Measurements from ENCODE around the gene PRPF4.

DNA sequence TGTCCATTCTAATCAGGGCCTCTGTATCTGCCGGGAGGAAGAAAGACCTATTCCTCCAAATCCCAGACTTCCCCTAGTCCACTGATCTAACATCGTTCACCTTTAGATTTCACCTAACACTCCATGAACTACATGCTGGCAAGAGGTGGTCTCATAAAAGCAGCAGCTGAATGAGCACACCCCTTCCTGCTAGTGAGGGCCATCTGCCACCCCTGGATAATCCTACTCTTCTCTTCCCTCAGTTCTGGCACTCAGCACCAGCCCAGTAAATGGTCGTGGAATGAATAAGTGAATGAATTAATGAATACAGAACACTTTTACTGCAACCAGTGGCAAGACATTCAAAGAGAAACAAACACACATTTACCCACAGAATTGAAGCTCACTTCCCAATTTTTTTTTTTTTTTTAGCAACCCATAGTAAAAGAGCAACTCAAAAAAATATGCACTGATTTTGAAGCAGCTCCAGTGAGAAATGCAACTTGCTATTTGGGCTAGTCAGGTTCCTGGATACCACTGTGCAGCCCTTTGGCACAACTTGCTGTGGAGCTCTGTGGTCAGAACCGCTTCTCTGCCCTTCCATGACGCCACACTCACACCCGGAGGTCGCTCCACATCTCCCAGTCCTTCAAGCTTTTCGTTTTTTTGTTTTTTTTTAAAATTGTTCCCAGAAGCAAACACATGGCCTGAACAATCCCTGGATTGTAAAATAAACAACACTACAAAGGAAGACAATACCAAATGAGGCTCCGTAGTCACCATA lies 21.5 kb downstream of the PRPF4 start:
- TF ChIP-seq, protein P1, sequence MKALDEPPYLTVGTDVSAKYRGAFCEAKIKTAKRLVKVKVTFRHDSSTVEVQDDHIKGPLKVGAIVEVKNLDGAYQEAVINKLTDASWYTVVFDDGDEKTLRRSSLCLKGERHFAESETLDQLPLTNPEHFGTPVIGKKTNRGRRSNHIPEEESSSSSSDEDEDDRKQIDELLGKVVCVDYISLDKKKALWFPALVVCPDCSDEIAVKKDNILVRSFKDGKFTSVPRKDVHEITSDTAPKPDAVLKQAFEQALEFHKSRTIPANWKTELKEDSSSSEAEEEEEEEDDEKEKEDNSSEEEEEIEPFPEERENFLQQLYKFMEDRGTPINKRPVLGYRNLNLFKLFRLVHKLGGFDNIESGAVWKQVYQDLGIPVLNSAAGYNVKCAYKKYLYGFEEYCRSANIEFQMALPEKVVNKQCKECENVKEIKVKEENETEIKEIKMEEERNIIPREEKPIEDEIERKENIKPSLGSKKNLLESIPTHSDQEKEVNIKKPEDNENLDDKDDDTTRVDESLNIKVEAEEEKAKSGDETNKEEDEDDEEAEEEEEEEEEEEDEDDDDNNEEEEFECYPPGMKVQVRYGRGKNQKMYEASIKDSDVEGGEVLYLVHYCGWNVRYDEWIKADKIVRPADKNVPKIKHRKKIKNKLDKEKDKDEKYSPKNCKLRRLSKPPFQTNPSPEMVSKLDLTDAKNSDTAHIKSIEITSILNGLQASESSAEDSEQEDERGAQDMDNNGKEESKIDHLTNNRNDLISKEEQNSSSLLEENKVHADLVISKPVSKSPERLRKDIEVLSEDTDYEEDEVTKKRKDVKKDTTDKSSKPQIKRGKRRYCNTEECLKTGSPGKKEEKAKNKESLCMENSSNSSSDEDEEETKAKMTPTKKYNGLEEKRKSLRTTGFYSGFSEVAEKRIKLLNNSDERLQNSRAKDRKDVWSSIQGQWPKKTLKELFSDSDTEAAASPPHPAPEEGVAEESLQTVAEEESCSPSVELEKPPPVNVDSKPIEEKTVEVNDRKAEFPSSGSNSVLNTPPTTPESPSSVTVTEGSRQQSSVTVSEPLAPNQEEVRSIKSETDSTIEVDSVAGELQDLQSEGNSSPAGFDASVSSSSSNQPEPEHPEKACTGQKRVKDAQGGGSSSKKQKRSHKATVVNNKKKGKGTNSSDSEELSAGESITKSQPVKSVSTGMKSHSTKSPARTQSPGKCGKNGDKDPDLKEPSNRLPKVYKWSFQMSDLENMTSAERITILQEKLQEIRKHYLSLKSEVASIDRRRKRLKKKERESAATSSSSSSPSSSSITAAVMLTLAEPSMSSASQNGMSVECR (CRISPR knock-in tag; IDR thresholded peaks at IDR 0.05; ENCODE audit: borderline replicate concordance): no peak
- TF ChIP-seq, protein P2, sequence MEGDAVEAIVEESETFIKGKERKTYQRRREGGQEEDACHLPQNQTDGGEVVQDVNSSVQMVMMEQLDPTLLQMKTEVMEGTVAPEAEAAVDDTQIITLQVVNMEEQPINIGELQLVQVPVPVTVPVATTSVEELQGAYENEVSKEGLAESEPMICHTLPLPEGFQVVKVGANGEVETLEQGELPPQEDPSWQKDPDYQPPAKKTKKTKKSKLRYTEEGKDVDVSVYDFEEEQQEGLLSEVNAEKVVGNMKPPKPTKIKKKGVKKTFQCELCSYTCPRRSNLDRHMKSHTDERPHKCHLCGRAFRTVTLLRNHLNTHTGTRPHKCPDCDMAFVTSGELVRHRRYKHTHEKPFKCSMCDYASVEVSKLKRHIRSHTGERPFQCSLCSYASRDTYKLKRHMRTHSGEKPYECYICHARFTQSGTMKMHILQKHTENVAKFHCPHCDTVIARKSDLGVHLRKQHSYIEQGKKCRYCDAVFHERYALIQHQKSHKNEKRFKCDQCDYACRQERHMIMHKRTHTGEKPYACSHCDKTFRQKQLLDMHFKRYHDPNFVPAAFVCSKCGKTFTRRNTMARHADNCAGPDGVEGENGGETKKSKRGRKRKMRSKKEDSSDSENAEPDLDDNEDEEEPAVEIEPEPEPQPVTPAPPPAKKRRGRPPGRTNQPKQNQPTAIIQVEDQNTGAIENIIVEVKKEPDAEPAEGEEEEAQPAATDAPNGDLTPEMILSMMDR (IDR thresholded peaks at IDR 0.05): no peak
- TF ChIP-seq ZNF317 (CRISPR knock-in tag; IDR thresholded peaks at IDR 0.05; ENCODE audit: borderline replicate concordance, low read depth): no peak
- TF ChIP-seq PRRX2 (CRISPR knock-in tag; IDR thresholded peaks at IDR 0.05): no peak
- TF ChIP-seq, protein P3, sequence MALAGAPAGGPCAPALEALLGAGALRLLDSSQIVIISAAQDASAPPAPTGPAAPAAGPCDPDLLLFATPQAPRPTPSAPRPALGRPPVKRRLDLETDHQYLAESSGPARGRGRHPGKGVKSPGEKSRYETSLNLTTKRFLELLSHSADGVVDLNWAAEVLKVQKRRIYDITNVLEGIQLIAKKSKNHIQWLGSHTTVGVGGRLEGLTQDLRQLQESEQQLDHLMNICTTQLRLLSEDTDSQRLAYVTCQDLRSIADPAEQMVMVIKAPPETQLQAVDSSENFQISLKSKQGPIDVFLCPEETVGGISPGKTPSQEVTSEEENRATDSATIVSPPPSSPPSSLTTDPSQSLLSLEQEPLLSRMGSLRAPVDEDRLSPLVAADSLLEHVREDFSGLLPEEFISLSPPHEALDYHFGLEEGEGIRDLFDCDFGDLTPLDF (CRISPR knock-in tag; IDR thresholded peaks at IDR 0.05): no peak
- TF ChIP-seq JUN (CRISPR knock-in tag; IDR thresholded peaks at IDR 0.05): no peak
- no peak for TF ChIP-seq TCF7 (CRISPR knock-in tag; IDR thresholded peaks at IDR 0.05; ENCODE audit: low read depth)
- TF ChIP-seq, protein P4, sequence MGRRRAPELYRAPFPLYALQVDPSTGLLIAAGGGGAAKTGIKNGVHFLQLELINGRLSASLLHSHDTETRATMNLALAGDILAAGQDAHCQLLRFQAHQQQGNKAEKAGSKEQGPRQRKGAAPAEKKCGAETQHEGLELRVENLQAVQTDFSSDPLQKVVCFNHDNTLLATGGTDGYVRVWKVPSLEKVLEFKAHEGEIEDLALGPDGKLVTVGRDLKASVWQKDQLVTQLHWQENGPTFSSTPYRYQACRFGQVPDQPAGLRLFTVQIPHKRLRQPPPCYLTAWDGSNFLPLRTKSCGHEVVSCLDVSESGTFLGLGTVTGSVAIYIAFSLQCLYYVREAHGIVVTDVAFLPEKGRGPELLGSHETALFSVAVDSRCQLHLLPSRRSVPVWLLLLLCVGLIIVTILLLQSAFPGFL (CRISPR knock-in tag; IDR thresholded peaks at IDR 0.05; ENCODE audit: borderline replicate concordance): no peak
- TF ChIP-seq NFYB (CRISPR knock-in tag; conservative IDR thresholded peaks at IDR 0.05; ENCODE audit: low read depth): no peak
- TF ChIP-seq, protein P5, sequence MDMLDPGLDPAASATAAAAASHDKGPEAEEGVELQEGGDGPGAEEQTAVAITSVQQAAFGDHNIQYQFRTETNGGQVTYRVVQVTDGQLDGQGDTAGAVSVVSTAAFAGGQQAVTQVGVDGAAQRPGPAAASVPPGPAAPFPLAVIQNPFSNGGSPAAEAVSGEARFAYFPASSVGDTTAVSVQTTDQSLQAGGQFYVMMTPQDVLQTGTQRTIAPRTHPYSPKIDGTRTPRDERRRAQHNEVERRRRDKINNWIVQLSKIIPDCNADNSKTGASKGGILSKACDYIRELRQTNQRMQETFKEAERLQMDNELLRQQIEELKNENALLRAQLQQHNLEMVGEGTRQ (CRISPR knock-in tag; IDR thresholded peaks at IDR 0.05): no peak
- TF ChIP-seq, protein P6, sequence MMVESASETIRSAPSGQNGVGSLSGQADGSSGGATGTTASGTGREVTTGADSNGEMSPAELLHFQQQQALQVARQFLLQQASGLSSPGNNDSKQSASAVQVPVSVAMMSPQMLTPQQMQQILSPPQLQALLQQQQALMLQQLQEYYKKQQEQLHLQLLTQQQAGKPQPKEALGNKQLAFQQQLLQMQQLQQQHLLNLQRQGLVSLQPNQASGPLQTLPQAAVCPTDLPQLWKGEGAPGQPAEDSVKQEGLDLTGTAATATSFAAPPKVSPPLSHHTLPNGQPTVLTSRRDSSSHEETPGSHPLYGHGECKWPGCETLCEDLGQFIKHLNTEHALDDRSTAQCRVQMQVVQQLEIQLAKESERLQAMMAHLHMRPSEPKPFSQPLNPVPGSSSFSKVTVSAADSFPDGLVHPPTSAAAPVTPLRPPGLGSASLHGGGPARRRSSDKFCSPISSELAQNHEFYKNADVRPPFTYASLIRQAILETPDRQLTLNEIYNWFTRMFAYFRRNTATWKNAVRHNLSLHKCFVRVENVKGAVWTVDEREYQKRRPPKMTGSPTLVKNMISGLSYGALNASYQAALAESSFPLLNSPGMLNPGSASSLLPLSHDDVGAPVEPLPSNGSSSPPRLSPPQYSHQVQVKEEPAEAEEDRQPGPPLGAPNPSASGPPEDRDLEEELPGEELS (CRISPR knock-in tag; IDR thresholded peaks at IDR 0.05): no peak

Measured in WTC11 (cell line).